RWPE2 (cell line): ENCODE results near the gene ARL15.
A peak's percentile ranks its signal among the peaks of the same experiment; 100 is the strongest.
"Not testable (repeated sequence)": the region's sequence is repeated elsewhere in the genome, so short reads cannot be mapped to it uniquely, and the experiment has no call there.

Experiments used
- ATAC-seq: fragments of 200-7000 bp; cut with Tn5 transposase; 3 replicates; pipeline ENCODE4 v1.9.1; 2021; ENCODE audit warnings: low read depth
- DNase-seq: peaks from one replicate; pipeline ENCODE4 v3.0.0-alpha.2; 2020; ENCODE audit warnings: low spot score
- H3K27ac ChIP-seq: fragments of 450-650 bp; 2 replicates; pipeline ENCODE4 v1.5.1; 2017; ENCODE audit warnings: mild to moderate bottlenecking; ENCODE audit not compliant: poor library complexity, severe bottlenecking
- H3K27me3 ChIP-seq: fragments of 250-450 bp; sonication (Bioruptor Pico); 2 replicates; pipeline ENCODE4 v1.5.1; 2021; ENCODE audit warnings: mild to moderate bottlenecking, moderate library complexity; ENCODE audit not compliant: insufficient read depth, poor library complexity, severe bottlenecking
- H3K36me3 ChIP-seq: fragments of 250-450 bp; sonication (Bioruptor Pico); 2 replicates; pipeline ENCODE4 v1.5.1; 2020; ENCODE audit warnings: low read depth, mild to moderate bottlenecking, moderate library complexity
- H3K4me1 ChIP-seq: fragments of 250-450 bp; sonication (Bioruptor Pico); 2 replicates; pipeline ENCODE4 v1.5.1; 2021; ENCODE audit warnings: mild to moderate bottlenecking, moderate library complexity; ENCODE audit not compliant: insufficient read depth, poor library complexity, severe bottlenecking
- H3K4me3 ChIP-seq: fragments of 250-450 bp; sonication (Bioruptor Pico); 2 replicates; pipeline ENCODE4 v1.5.1; 2021; ENCODE audit warnings: mild to moderate bottlenecking, moderate library complexity; ENCODE audit not compliant: severe bottlenecking
- H3K9me3 ChIP-seq: fragments of 250-450 bp; sonication (Bioruptor Pico); 2 replicates; pipeline ENCODE4 v1.5.1; 2021; ENCODE audit warnings: mild to moderate bottlenecking, moderate library complexity; ENCODE audit not compliant: severe bottlenecking
- CTCF ChIP-seq: fragments of 450-650 bp; IDR thresholded peaks from one replicate; pipeline ENCODE4 v1.5.1; 2017; ENCODE audit warnings: mild to moderate bottlenecking, moderate library complexity; ENCODE audit not compliant: poor library complexity, severe bottlenecking

ARL15 gene

GRCh38 chr5:54310433-54311175, at the start of gene ARL15:
Gene ARL15 (minus strand): TSS chr5:54310573.
- Histone ChIP-seq H3K36me3 (no peaks in the 10 kb centered on the region), H3K9me3 (no peaks in the 10 kb centered on the region), H3K4me3 (peak within 1 kb of the TSS; percentile 61), H3K27ac (peak within 1 kb of the TSS; percentile 53), H3K4me1 (peaks cover 12% of the 10 kb centered on the region), H3K27me3 (no peaks in the 10 kb centered on the region)
- TF ChIP-seq CTCF, result no peak
- DNase-seq (peak; percentile 99), ATAC-seq (peak; percentile 80)

GRCh38 chr5:54360089-54360488, 49.7 kb upstream of the ARL15 start:
- H3K9me3 ChIP-seq, result no peaks in the 10 kb centered on the region
- peak overlapping the region; percentile 30 for H3K27ac ChIP-seq
- no peaks in the 10 kb centered on the region for H3K27me3 ChIP-seq
- DNase-seq, result no peak
- H3K36me3 ChIP-seq, result no peaks in the 10 kb centered on the region
- no peak overlapping the region for H3K4me3 ChIP-seq
- peak; percentile 97 for ATAC-seq
- H3K4me1 ChIP-seq, result peaks cover 11% of the 10 kb centered on the region
- no peak for TF ChIP-seq CTCF

- TF ChIP-seq CTCF, result no peak
- no peak for DNase-seq
These were observed 47.2 kb upstream of the ARL15 start for GRCh38 chr5:54357408-54358058.

GRCh38 chr5:54353933-54354564, 43.7 kb upstream of the ARL15 start:
- not testable (repeated sequence) for H3K4me1 ChIP-seq, H3K4me3 ChIP-seq, ATAC-seq, H3K27ac ChIP-seq, H3K27me3 ChIP-seq, H3K9me3 ChIP-seq, H3K36me3 ChIP-seq, DNase-seq

More at GRCh38 chr5:54357408-54358058, 47.2 kb upstream of the ARL15 start:
- H3K4me1 ChIP-seq, result peaks cover 11% of the 10 kb centered on the region
- no peaks in the 10 kb centered on the region for H3K36me3 ChIP-seq
- ATAC-seq, result no peak
- H3K4me3 ChIP-seq, result no peak overlapping the region
- H3K9me3 ChIP-seq, result no peaks in the 10 kb centered on the region
- no peak overlapping the region for H3K27ac ChIP-seq
- no peaks in the 10 kb centered on the region for H3K27me3 ChIP-seq

- not testable (repeated sequence) for DNase-seq, H3K4me1 ChIP-seq, H3K9me3 ChIP-seq, H3K27ac ChIP-seq, ATAC-seq, H3K4me3 ChIP-seq, H3K27me3 ChIP-seq, H3K36me3 ChIP-seq
These were observed 42.2 kb upstream of the ARL15 start for GRCh38 chr5:54352580-54352979.
